GM12891 (cell line): ENCODE data around the gene CABLES2.

Source experiments
- POLR2A ChIP-seq: IDR thresholded peaks from 2 replicates; pipeline ENCODE4 v1.6.1; 2011; ENCODE audit warnings: low read depth, low read length, control low read depth
- TAF1 ChIP-seq: IDR thresholded peaks from 2 replicates; pipeline ENCODE4 v1.6.1; 2011; ENCODE audit warnings: low read depth, low read length, control low read depth

DNA sequence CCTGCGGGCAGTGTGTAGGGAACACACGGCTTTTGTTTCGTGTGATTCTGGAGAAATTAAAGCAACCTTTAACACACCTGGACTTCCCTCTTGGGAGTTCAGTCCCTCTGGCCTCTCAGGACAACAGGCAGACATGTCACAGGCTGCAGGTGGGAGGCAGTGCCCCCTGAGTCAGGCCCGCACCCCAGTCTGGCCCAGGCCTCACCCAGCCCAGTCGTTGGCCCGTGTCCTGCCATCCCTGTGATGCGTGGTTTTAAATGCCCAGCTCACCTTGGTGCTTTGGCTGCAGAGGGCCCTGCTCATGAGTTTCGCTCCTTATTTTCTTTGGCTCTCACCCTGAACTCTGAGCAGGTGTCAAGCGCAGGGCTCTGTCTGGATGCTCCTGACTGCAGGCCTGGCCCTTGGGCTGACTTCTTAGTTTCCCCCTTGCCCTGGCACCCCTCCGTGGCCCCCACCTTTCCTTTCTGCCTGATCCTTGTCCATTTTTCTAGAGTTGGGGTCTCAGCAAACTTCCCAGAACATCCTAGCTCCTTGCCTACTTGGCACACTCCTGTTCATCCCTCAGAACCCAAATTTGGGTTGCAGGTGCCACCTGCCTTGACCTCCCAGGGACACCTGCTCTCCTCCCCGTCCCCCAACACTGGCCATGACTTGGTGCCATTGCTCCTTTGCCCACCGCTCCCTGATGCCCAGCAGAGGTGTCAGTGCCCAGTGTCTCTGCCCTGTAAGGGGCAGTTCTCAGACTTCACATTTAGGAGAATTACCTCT is 2.2 kb upstream of the CABLES2 start:
- no peak for TF ChIP-seq TAF1
- TF ChIP-seq POLR2A = no peak
